Activated naive CD4-positive, alpha-beta T cell (primary cell): Measurements from ENCODE around the gene ACAP3.
"Not testable (repeated sequence)": the region's sequence is repeated elsewhere in the genome, so short reads cannot be mapped to it uniquely, and the experiment has no call there.

Experiments
- DNase-seq, 4 experiments: peaks; one replicate each; lab custom pipeline; 2025; lab: John Stamatoyannopoulos, UW

Gene ACAP3

GRCh38 chr1:1330366-1331067 lies 22.8 kb upstream of the ACAP3 start:
- DNase-seq = no peak

- no peak for DNase-seq
These were observed 21.8 kb upstream of the ACAP3 start for GRCh38 chr1:1329304-1330210.

- DNase-seq = no peak
These were observed 20.5 kb upstream of the ACAP3 start for GRCh38 chr1:1328254-1328653.

- DNase-seq = no peak
These were observed 19.6 kb upstream of the ACAP3 start for GRCh38 chr1:1327291-1327690.

GRCh38 chr1:1326075-1326605 lies 18.4 kb upstream of the ACAP3 start:
- no peak for DNase-seq

GRCh38 chr1:1325288-1326074 lies 17.8 kb upstream of the ACAP3 start:
- no peak for DNase-seq

GRCh38 chr1:1324524-1325287 lies 17.0 kb upstream of the ACAP3 start, which contains the start of the genes CPTP and INTS11:
Gene CPTP (plus strand): TSS chr1:1324802. CDS start chr1:1326911, 2,109 bp downstream.
Gene INTS11 (minus strand): TSS chr1:1324660. CDS start chr1:1324608, 52 bp downstream.
- peak; percentile 89 to 95 (median 93) for DNase-seq

- DNase-seq = no peak
These were observed 16.4 kb upstream of the ACAP3 start for GRCh38 chr1:1324084-1324523.

GRCh38 chr1:1322952-1323351 lies 15.2 kb upstream of the ACAP3 start:
- DNase-seq = no peak

GRCh38 chr1:1322418-1322817 lies 14.7 kb upstream of the ACAP3 start:
- no peak for DNase-seq

GRCh38 chr1:1321477-1321876 lies 13.7 kb upstream of the ACAP3 start:
- DNase-seq = no peak

- DNase-seq = no peak
These were observed 13.1 kb upstream of the ACAP3 start for GRCh38 chr1:1320666-1321448.

- no peak for DNase-seq
These were observed 11.9 kb upstream of the ACAP3 start for GRCh38 chr1:1319646-1319941.

GRCh38 chr1:1318777-1319645 lies 11.3 kb upstream of the ACAP3 start:
- no peak for DNase-seq

GRCh38 chr1:1318131-1318652 lies 10.5 kb upstream of the ACAP3 start:
- no peak for DNase-seq

GRCh38 chr1:1317420-1317819 lies 9.7 kb upstream of the ACAP3 start:
- no peak for DNase-seq

- not testable (repeated sequence) for DNase-seq
These were observed 8.5 kb upstream of the ACAP3 start for GRCh38 chr1:1316199-1316598.

GRCh38 chr1:1315435-1315954 lies 7.8 kb upstream of the ACAP3 start:
- no peak for DNase-seq
